Suppressor macrophage treated with lipopolysaccharide for 1 hour (primary cell): ENCODE data around the gene NR1I3.
A peak's percentile ranks its signal among the peaks of the same experiment; 100 is the strongest.
"Not testable (repeated sequence)": the region's sequence is repeated elsewhere in the genome, so short reads cannot be mapped to it uniquely, and the experiment has no call there.

Experiments used
- DNase-seq, 3 donors: peaks; one replicate each; pipeline ENCODE4 v3.0.0-alpha.2; 2020 to 2022

The NR1I3 gene

GRCh38 chr1:161250100-161250499 is 12.1 kb upstream of the NR1I3 start:
- DNase-seq, result not testable (repeated sequence)

GRCh38 chr1:161244888-161245287 is 6.9 kb upstream of the NR1I3 start:
- no peak for DNase-seq

- peak in 2 of 3 donors; percentile 39 to 61 for DNase-seq
Observed at GRCh38 chr1:161242313-161242712, 4.3 kb upstream of the NR1I3 start.

DNA sequence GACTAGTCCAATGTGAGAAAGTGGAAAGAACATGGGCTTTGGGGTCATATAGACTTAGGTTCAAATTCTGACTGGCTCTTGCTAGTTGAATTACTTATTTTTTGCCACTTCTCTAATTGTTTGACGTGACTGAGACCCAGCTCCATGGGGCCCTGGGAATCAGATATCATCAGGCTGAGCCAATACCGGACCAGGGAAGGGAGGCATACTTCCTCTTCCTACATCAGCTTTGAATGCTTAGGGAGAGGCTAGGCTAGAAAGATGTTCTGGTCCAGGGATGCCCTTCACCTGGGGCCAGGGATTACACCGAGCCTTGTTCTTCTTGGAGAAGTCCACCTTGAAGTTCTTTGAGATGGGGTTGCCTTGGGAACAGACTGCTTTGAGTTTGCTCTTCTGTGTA is 3.7 kb upstream of the NR1I3 start:
- peak; percentile 42 to 56 (median 45) for DNase-seq

DNA sequence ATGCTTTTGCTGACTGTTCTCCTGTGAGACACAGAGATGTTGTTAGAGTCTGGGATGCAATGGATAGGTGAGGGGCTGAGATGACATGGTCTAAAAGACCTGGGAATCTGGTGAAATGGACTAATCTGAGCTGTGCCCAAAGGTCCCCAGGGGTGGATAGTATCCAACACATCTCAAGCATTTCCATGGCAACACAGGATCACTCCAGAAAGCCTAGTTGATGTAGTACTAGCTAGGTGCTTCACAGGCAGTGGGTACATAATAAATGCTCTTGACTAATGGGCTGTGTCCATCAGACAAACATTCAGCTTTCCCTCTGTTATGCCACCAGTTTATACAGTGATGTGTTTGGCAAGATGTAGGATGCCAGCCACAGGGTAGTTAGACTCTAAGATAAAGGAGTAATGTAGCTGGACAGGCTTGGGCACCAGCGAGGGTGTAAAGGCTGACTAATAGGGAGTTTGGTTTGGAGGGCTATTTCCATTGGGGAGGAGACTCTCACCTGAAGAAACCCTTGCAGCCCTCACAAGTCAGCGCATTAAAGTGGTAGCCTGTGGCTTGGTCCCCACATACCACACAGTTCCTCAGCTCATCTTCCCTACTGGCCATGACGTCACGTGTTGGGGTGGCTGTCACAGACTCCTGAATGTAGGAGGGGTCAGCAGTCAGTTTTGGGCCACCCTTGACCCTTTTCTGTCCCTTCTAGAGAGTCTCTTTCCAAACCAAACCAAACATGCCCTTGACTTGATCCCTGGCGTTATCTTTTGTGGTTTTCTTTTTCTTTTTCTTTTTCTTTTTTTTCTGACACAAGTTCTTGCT is 1.8 kb downstream of the NR1I3 start:
- DNase-seq, result no peak

- no peak for DNase-seq
Observed at GRCh38 chr1:161233102-161233501, 4.9 kb downstream of the NR1I3 start.

- DNase-seq, result no peak
Observed at GRCh38 chr1:161230762-161231161, 7.2 kb downstream of the NR1I3 start.

- DNase-seq, result peak in 1 of 3 donors; percentile 22
Observed at GRCh38 chr1:161229896-161230295, 8.1 kb downstream of the NR1I3 start.

DNA sequence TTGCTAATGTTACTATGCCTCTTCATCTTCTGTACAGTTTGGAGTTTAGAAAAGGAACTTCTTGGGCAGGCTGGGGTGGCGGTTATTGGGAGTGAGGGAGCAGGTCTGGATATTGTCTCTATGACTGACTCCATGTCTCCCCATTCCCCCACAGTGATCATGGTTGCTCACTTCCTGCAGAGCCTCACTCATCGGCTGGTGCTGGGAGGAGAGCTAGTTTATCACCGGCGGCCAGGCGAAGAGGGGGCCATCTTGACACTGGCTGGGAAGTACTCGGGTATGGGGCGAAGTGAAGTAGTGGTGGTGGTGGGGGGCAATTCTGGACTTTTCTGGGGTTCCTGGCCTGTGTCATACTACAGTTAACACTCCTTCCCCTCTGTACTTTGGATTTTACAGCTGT is 10.0 kb downstream of the NR1I3 start:
- DNase-seq, result peak; percentile 30 to 37 (median 32)

GRCh38 chr1:161227196-161227871 is 10.7 kb downstream of the NR1I3 start:
- DNase-seq, result peak; percentile 83 to 93 (median 89)

DNA sequence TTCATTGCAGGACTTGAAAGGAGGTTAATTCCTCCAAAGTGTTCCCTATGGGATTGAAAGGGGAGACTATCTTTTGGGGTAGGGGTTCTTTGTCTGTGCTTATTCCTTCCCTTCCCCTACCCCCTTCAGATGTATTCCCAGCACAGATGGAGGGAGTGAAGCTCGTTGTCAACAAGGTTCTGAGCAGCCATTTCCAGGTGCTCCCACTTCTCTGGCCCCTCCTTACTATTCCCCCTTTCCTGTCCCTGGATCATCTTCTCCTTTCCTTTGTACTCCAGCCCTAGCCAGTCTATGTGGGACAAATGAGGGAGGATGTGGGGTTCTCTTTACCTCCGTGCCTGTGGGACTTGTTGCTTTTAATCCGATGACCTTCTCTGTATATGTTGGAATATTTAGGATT is 11.2 kb downstream of the NR1I3 start:
- DNase-seq, result no peak

DNA sequence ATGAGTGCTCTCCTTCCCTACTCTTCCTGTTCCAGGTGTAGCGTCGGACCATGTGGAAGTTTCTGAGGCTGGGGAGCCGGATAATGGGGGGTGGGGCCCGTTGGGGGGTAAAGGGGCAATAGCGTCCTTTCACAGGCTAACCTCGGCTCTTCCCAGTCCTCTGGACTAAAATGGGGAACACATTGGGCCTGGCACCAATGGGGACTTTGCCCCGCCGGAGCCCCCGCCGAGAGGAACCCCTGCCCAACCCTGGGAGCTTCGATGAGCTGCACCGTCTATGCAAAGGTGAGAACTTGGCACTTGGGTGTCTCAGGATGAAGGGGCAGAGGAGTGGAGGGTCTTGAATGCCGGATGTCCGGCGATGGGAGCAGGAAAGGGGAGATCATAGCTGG is 11.7 kb downstream of the NR1I3 start:
- DNase-seq, result no peak

GRCh38 chr1:161225534-161226319 is 12.3 kb downstream of the NR1I3 start, which contains the start of gene TOMM40L:
TOMM40L (plus strand) TSS chr1:161226060; CDS start chr1:161226490, 430 bp downstream.
- DNase-seq, result peak; percentile 96 to 100 (median 99)

DNA sequence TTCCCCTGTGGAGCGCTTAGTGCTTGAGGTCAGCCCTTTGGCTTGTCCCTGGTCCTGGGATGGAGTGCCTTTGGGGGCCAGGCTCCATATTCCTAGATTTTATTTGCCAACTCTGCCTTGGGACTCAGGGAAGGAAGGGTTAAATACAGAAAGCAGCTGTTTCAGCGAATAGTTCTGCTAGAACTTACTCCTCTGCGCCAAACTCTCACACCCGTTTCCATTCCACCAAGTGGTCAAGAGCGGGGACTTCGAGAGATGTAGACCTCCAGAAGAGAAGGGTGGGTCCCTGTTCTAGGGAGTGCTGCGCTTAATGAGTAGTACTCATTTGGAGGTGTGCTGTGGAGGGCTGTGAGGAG is 12.8 kb downstream of the NR1I3 start:
- DNase-seq, result no peak

GRCh38 chr1:161224695-161225087 is 13.3 kb downstream of the NR1I3 start:
- DNase-seq, result not testable (repeated sequence)

DNA sequence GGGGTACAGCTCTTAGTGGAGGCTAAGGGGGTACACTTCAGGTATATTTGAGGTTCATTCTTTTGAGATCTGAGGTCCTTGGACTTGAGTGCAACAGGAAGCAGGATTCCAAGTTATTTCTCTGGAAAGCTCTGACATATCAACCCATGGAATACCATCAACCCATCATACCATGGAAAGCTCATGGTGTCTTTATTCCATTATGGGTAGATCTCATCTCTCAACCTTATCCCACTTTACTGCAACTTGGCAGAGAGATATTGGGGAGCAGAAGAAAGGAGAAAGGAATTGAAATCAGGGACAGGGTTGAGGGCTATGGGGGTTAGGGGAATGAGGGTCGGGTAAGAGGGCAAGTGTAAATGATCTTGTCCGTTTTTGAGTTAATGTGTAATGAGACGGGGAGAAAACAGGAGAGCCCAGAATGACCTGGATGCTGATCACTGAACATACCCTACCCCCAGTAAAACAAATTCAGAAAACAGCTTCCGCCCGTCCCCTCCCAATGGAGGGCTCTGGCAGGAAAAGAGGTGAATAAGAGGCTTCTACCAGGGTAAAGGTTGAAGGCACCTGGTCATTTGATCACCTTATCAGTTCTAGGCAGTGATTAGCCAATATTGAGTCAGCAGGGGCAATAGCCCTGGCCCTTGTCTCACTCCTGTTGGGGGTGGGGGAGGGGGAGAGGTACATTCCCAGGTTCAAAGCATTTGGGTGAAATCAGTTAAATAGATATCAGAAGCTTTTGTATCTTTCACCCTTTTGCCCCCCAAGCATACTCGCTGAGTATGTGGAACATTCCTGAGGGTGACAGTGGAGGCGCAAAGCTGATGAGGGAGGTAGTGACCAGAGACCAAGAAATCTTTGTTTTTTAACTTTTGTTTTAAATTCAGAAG is 14.0 kb downstream of the NR1I3 start:
- no peak for DNase-seq

GRCh38 chr1:161222175-161223019 is 15.6 kb downstream of the NR1I3 start:
- no peak for DNase-seq

GRCh38 chr1:161220002-161220401 is 18.0 kb downstream of the NR1I3 start:
- no peak for DNase-seq

GRCh38 chr1:161219078-161219892 is 18.7 kb downstream of the NR1I3 start:
- DNase-seq, result no peak

DNA sequence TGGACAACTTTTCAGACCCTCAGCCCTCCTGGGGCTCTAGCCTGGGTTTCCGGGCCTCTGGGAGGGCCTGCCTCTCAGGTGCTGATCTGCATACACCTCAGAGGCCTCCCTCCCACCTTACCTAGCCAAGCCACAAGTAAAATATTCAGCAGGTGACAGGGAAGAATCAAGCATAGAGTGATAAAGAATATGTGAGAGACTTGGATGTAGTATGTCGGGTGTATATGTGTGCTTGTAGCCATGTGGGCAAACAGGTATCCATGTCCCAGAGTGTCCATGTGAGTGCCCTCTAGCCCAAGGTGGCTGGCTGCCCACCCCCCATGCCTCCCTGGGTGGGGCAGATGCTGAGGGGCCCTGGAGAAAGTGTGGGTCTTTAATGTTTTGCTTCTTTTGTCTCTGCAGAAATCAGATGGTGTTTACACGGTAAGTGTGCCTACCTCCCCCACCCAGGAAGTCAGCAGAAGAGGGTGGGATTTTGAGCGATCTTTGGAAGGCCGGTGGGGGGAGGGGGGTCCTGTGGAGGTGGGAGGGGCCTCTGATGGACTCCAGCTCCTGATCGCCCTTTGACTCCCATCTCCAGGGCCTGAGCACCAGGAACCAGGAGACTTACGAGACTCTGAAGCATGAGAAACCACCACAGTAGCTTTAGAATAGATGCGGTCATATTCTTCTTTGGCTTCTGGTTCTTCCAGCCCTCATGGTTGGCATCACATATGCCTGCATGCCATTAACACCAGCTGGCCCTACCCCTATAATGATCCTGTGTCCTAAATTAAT is 19.5 kb downstream of the NR1I3 start:
- no peak for DNase-seq
